SK-MEL-5 (cell line): ENCODE measurements around the gene COX20. TPM values are rescaled to one million over a fixed set of nuclear protein-coding genes. Genes with fewer than 3 reads are reported as not detected.

Experiments
- total RNA-seq: library from RNA; depleted of rRNA; stranded (reverse); fragments of >200 nt; shearing (Covaris generic); gene quantifications from 2 replicates; pipeline ENCODE4 v1.2.3, GENCODE V29; 2014; rRNA removed

The COX20 gene
- total RNA-seq, 1 experiment from 2014 or later: 35.0 TPM

Other genes starting within 250 kb of the COX20 start
- gene DESI2, start 182.5 kb upstream of the COX20 start, total RNA-seq: 43.6 and 51.5 TPM in 2 replicates
- gene HNRNPU, start 28.9 kb downstream of the COX20 start, total RNA-seq: 221 and 282 TPM in 2 replicates